Suprapubic skin (tissue), 4 donors: ENCODE measurements around the gene DNAAF1.

Experiments
- CTCF ChIP-seq, 2 donors: fragments of 200-600 bp in 1 of 2; fragments of 450-650 bp in 1 of 2; sonication (generic) in 1 of 2; IDR thresholded peaks; one replicate each; pipeline ENCODE4 v1.5.1; 2016 to 2019; ENCODE audit warnings: antibody characterized with exemption in 2 of 2, mild to moderate bottlenecking in 1 of 2, moderate library complexity in 1 of 2
- EP300 ChIP-seq: sonication (generic); formaldehyde crosslinking; IDR thresholded peaks from one replicate; pipeline ENCODE4 v1.6.1; 2017; ENCODE audit warnings: antibody characterized with exemption
- POLR2A ChIP-seq, 2 donors: fragments of 450-650 bp; IDR thresholded peaks; one replicate each; pipeline ENCODE4 v1.6.1; 2017; ENCODE audit warnings: antibody characterized with exemption in 2 of 2, mild to moderate bottlenecking in 2 of 2, moderate library complexity in 2 of 2
- POLR2AphosphoS5 ChIP-seq, 3 donors: sonication (generic); formaldehyde crosslinking; IDR thresholded peaks; one replicate each; pipeline ENCODE4 v1.6.1; 2017; ENCODE audit warnings: antibody characterized with exemption in 3 of 3

DNA sequence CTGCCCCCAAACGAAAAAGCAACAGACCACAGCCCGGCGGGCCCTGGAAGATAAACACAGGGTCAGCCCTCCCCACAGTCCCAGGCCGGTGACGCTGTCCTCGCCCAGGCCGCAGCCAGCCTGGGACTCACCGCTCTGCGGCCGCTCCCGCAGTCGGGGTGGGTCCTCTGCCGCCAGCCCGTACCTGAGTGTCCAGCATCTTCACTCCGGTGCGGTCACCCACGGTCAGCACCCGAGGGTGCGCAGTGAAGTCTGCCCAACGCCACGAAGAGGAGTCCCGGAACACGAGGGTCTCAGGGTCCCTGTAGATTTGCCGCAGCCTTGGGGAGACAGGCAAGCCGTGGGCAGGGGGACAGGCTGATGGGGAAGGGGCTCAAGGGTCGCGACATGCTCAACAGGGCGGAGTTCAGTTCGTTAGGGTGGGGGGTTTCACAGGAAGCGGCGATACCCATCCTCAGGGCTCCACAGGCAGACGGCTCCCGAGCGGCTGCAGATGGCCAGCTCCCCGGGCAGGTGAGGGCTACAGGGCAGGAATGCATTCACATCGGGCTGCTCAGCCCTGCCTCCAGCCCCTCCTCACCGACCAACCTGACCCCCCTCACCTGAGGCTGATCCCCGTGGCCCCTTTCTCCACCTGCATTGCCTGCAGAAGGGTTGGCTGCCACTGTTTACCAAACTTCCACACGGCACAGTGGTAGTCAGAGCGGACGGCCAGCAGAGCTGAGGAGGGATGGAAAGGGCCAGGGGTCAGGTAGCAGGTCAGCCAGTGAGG, 36.2 kb downstream of the DNAAF1 start:
- no peak for TF ChIP-seq CTCF (IDR thresholded peaks at IDR 0.05)
- TF ChIP-seq POLR2A (IDR thresholded peaks at IDR 0.05) = no peak
- TF ChIP-seq POLR2AphosphoS5 (IDR thresholded peaks at IDR 0.05) = no peak
- TF ChIP-seq EP300 = no peak
